Measurements from ENCODE around the gene SPEG. TPM values are rescaled to one million over a fixed set of nuclear protein-coding genes. Genes with fewer than 3 reads are reported as not detected.

SPEG gene
- total and polyA plus RNA-seq, 2 of the 13 experiments (the other 11 are each of a cell fraction or from before 2014, with no cell fraction given) = 0.18 to 0.24 TPM

- Histone ChIP-seq H3K9me3 (ENCODE audit: low read length) (no peaks in the 10 kb centered on the region), H4K20me1 (ENCODE audit: insufficient read depth, low read length) (no peaks in the 10 kb centered on the region), H3K36me3 (replicated peaks in 1 of 2; ENCODE audit: control insufficient read depth in 1 of 2, insufficient read depth in 2 of 2, low read length in 2 of 2) (no peaks in the 10 kb centered on the region), H3K27me3 (ENCODE audit: control insufficient read depth in 1 of 2, insufficient read depth in 2 of 2, low read length in 2 of 2) (peaks cover 0 to 45% of the 10 kb centered on the region in 2 experiments; a peak in 4 of 5 replicates), H3K4me2 (ENCODE audit: low read depth, low read length) (no peak overlapping the region), H3K9ac (ENCODE audit: insufficient read depth, low read depth, low read length) (no peak overlapping the region), H3K4me1 (ENCODE audit: insufficient read depth, low read length) (peaks cover 10% of the 10 kb centered on the region; the same call in 1 of the 2 replicates), H3K27ac (ENCODE audit: extremely low read length, insufficient read depth, low read length) (no peak overlapping the region), H2AFZ (ENCODE audit: low read length) (no peak overlapping the region), H3K4me3 (replicated peaks in 1 of 3; ENCODE audit: insufficient read depth in 1 of 3, low read depth in 2 of 3, low read length in 3 of 3) (no peak overlapping the region), H3K79me2 (ENCODE audit: insufficient read depth, low read length) (no peaks in the 10 kb centered on the region)
- intact Hi-C loops (cut with micrococcal nuclease; ENCODE audit: unreplicated experiment) (no loop called here), in situ Hi-C loops (cut with HindIII; ENCODE audit: extremely low pct_ligation_motif_present, low pct_unique_long_range_greater_than_20kb) (no loop called here)
- FAIRE-seq (no peak), ATAC-seq (peak; percentile 55), DNase-seq (ENCODE audit: low spot score) (no peak)
- no TSS peak for BruUV-seq (replicated peaks)
- TF ChIP-seq, protein P1, sequence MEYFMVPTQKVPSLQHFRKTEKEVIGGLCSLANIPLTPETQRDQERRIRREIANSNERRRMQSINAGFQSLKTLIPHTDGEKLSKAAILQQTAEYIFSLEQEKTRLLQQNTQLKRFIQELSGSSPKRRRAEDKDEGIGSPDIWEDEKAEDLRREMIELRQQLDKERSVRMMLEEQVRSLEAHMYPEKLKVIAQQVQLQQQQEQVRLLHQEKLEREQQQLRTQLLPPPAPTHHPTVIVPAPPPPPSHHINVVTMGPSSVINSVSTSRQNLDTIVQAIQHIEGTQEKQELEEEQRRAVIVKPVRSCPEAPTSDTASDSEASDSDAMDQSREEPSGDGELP (IDR thresholded peaks at IDR 0.05; ENCODE audit: borderline replicate concordance, low read depth) = 0 out of 2 replicates have a peak, but pooled peaks have one; percentile 20
- TF ChIP-seq PTBP1 (IDR thresholded peaks at IDR 0.05; ENCODE audit: low read depth, low read length, poor library complexity, severe bottlenecking) = no peak
- ChIA-PET CTCF (ENCODE audit: low intra/inter-chr PET ratio, low total read pairs) (no interaction called here), POLR2A (no interaction called here)
- 40% methylated on average over 8 of the region's 9 CpGs for WGBS (ENCODE audit: low lambda C conversion rate)
These were observed 15.1 kb upstream of the SPEG start for GRCh38 chr2:219419331-219420197.

DNA sequence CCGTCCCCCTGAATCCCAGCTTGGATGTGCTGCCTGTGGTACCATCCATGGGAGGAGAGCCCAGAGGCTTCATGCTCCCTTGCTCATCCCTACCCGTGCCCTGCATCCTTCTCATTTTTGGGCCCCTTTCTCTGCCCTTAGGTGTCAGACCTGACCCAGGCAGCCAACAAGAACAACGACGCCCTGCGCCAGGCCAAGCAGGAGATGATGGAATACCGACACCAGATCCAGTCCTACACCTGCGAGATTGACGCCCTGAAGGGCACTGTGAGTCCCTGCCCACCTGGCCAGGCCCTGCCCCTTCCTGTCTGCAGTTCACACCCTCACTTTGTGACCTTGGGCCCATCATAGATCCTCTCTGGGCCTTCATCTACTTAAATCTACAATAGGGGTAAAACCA, 14.0 kb upstream of the SPEG start:
- CTCF ChIA-PET (ENCODE audit: low intra/inter-chr PET ratio, low total read pairs) = no interaction called here
- no peaks in the 10 kb centered on the region for H3K79me2 ChIP-seq (ENCODE audit: insufficient read depth, low read length)
- no peak for DNase-seq (ENCODE audit: low spot score)
- no peak for ATAC-seq
- intact Hi-C loops (cut with micrococcal nuclease; ENCODE audit: unreplicated experiment) (no loop called here), in situ Hi-C loops (cut with HindIII; ENCODE audit: extremely low pct_ligation_motif_present, low pct_unique_long_range_greater_than_20kb) (no loop called here)
- no peak overlapping the region for H3K4me3 ChIP-seq (replicated peaks in 1 of 3; ENCODE audit: insufficient read depth in 1 of 3, low read depth in 2 of 3, low read length in 3 of 3)
- no peaks in the 10 kb centered on the region for H4K20me1 ChIP-seq (ENCODE audit: insufficient read depth, low read length)
- POLR2A ChIA-PET = no interaction called here
- peaks cover 6% of the 10 kb centered on the region; the same call in 1 of the 2 replicates for H3K4me1 ChIP-seq (ENCODE audit: insufficient read depth, low read length)
- FAIRE-seq = no peak
- no TSS peak for BruUV-seq (replicated peaks)
- no peaks in the 10 kb centered on the region for H3K9me3 ChIP-seq (ENCODE audit: low read length)
- H3K27ac ChIP-seq (ENCODE audit: extremely low read length, insufficient read depth, low read length) = no peak overlapping the region
- no peak overlapping the region for H3K4me2 ChIP-seq (ENCODE audit: low read depth, low read length)
- TF ChIP-seq ZNF251 (CRISPR knock-in tag; IDR thresholded peaks at IDR 0.05) (no peak), KMT2B (CRISPR knock-in tag; IDR thresholded peaks at IDR 0.05) (no peak), MEIS2 (CRISPR knock-in tag; IDR thresholded peaks at IDR 0.05) (no peak), MYNN (CRISPR knock-in tag; IDR thresholded peaks at IDR 0.05; ENCODE audit: low read depth) (no peak)
- TF ChIP-seq, protein P2, sequence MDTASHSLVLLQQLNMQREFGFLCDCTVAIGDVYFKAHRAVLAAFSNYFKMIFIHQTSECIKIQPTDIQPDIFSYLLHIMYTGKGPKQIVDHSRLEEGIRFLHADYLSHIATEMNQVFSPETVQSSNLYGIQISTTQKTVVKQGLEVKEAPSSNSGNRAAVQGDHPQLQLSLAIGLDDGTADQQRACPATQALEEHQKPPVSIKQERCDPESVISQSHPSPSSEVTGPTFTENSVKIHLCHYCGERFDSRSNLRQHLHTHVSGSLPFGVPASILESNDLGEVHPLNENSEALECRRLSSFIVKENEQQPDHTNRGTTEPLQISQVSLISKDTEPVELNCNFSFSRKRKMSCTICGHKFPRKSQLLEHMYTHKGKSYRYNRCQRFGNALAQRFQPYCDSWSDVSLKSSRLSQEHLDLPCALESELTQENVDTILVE (CRISPR knock-in tag; IDR thresholded peaks at IDR 0.05) = no peak
- H3K27me3 ChIP-seq (ENCODE audit: control insufficient read depth in 1 of 2, insufficient read depth in 2 of 2, low read length in 2 of 2) = peaks cover 0 to 53% of the 10 kb centered on the region in 2 experiments; a peak in 4 of 5 replicates
- H2AFZ ChIP-seq (ENCODE audit: low read length) = no peak overlapping the region
- no peaks in the 10 kb centered on the region for H3K36me3 ChIP-seq (replicated peaks in 1 of 2; ENCODE audit: control insufficient read depth in 1 of 2, insufficient read depth in 2 of 2, low read length in 2 of 2)
- H3K9ac ChIP-seq (ENCODE audit: insufficient read depth, low read depth, low read length) = no peak overlapping the region
- 57% methylated on average over 8 of the region's 8 CpGs for WGBS (ENCODE audit: low lambda C conversion rate)
